Germinal center (tissue), 1 donor: Measurements from ENCODE around the gene EOMES.
"Not testable (repeated sequence)": the region's sequence is repeated elsewhere in the genome, so short reads cannot be mapped to it uniquely, and the experiment has no call there.

Source experiments
- DNase-seq: peaks from one replicate; pipeline ENCODE4 v3.0.0; 2012; ENCODE audit warnings: mixed read lengths, low spot score

EOMES gene

DNA sequence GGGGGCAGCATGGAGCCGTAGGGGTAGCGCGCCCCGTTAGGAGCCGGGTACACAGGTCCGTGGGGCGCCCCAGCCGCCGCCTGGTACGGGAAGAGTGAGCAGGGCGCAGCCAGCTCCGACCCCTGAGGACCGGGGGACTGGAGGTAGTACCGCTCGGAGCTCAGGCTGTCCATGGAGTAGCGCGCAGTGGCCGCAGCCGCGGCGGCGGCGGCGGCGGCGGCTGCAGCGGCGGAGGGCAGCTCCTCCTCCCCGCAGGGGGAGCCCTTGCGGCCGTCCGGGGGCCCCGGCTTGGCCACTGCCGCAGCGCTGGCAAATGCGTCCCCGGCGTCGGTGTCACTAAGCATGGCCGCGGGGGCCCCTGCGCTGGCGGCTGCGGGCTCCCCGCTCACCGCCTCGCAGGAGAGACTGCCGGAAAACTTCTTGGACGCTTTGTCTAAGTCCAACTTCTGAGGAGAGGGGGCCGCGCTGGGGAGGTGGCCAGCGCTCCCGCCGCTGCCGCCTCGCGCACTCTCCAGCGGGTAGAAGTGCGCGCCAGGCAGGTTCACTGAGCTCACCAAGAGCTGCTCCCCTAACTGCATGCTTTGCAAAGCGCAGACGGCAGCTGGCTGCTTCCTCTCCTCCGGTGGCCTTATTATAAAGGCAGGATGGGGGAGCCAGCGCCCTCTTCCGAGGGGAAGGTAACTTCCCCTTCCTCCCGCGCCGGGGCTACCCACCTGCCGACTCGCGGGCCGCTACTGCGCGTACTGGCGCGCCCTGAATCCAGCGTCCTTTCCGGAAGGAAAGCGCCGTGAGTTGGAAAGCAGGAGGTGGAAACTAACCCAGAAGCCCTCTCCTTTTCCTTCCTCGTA lies at the start of gene EOMES:
Gene EOMES (minus strand): TSS at position 607 of the 848 bp plus-strand sequence. CDS start 29 bp downstream, at position 578.
- DNase-seq = peak; percentile 80

DNA sequence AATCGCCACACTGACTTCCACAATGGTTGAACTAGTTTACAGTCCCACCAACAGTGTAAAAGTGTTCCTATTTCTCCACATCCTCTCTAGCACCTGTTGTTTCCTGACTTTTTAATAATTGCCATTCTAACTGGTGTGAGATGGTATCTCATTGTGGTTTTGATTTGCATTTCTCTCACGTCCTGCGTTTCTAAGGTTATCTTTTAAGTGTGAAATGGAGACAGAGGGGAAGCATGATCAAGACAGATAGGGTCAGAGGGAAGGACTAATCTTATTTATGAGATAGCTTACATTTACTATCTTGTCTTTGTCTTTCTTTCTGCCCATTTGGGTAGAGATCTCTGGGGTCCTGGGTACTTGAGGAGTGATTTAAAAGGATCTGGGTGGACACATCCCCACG lies 48.3 kb upstream of the EOMES start:
- DNase-seq = not testable (repeated sequence)

DNA sequence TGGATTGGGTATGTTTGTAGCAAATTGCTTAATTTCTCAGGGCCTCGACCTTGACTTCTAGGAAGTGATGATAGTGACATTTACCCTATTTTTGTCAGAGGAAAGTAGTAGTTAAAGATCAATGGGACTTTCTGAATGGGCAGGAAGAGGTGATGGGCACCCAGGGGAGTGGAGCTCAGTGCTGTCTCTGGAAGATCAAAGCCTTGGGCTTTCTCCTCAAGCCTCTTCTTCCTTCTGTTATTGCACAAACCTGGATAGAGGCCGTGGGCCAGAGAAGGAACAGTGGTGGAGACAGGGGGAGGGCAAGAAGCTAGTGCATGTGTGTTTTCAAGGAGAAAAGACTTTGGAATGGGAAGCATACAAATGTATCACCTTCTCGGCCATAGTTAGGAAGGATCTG lies 44.9 kb upstream of the EOMES start:
- no peak for DNase-seq

DNA sequence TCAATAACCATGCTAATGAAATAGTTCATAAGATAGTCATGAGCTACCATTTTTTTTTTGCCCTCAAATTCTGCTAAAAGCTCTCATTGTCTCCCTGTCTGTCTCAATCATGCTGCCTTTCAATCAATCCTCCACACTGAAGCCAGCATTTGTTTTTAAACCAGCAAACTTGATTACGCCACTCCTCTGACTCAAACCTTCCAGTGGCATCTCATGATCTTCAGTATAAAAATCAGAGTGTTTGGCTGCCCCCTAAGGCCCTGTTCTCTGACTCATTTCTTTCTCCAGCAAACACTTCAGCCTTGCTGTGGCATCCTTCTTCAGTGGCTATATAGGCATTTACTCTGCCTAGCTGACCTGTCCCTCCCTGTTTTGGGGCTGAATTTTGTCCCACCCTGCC lies 36.0 kb upstream of the EOMES start:
- DNase-seq = no peak

DNA sequence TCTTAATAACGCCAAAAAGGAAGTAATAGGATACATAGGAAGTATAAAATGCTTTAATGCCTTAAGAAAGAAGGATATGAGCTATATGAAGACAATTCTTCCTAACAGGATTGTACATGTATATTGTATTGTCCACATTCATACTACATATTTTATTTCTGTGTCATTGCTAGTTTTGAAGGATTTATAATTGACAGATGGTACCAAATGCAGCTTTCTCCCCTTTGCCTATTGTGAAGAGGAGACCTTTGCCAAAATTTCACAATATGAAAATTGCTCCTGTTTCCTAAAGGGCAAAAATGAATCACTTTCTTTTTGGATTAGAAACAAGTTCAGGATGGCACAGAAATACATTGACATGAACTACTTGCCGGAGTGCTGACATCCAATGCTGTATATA lies 34.8 kb upstream of the EOMES start:
- DNase-seq = no peak

DNA sequence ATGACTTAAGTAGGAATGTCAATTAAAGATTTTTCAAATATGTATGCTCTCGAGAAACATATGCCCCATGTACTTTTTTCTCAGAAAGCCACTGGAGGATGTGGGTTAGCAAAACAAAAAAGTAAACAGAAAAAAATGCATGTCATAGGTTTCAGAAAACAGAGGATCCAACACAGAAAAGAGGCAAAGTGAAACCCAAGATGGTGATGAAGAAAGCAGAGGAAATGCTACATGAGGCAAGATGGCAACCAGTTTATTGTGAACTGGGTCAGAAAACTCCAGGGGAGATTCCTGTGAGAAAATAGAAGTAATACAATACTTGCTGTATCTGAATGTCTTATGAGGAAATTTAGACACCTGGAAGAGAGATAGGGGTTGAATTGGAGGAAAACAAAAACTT lies 30.8 kb upstream of the EOMES start:
- no peak for DNase-seq

DNA sequence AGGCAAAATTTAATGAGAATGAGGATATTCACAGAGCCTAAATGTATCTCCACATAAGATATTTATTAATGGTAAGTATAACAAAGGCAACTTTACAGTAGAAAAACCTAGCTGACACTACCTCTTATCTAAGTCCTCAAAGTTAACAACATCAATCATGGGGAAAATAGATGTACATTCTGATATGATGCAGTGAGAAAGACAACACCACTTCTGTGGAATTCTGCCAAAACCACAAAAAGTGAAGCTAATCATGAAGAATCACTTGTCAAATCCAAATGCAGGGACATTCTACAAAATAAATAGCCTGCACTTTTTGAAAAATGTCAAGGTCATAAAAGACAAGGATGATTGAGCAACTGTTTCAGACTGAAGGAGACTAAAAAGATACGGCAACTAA lies 27.5 kb upstream of the EOMES start:
- DNase-seq = no peak

DNA sequence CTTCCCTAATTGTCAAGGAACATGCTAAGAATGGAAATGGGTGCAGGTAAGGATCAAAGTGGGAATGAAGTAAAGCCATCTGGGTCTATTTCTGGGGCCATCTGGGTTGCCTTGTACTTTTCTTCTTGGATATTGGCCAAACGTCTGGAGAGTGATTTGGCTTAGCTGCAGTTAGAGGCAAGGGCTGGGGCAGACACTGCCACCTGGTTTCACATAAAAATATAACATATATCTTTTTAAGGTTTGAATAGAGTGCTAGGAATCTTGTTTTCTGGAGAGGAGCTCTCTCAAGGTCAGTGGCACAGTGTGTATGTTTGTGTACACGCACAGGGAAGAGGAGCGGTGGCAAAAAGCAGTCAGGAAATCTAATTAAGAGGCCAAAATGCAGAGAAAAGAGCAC lies 24.7 kb upstream of the EOMES start:
- no peak for DNase-seq

DNA sequence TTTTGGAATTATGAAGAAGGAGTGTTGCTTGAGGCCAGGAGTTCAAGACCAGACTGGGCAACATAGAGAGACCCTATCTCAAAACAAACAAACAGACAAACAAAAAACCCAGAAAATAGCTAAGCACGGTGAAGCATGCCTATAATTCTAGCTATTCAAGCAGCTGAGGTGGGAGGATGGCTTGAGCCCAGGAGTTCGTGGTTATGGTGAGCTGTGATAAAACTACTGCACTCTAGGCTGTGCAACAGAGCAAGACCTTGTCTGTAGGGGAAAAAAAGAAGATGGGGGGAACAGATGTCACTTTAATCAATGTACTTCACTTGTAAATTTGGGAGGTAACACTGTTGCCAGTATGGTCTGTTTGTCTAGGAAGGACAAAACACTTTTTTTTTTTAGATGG lies 18.7 kb upstream of the EOMES start:
- DNase-seq = no peak

DNA sequence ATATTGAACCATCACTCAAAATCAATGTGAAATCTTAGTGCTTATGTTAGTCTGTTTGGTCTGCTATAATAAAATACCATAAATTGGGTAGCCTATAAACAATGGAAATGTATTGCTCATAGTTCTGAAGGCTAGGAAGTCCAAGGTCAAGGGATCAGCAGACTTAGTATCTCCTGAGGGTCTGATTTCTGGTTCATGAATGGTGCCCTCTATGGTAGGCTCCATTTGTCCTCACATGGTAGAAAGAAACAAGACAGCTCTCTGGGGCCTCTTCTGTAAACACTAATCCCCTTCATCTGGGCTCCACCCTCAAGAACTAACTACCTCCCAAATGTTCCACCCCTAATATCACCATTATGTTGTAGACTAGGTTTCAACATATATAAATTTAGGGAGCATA lies 15.0 kb upstream of the EOMES start:
- no peak for DNase-seq

DNA sequence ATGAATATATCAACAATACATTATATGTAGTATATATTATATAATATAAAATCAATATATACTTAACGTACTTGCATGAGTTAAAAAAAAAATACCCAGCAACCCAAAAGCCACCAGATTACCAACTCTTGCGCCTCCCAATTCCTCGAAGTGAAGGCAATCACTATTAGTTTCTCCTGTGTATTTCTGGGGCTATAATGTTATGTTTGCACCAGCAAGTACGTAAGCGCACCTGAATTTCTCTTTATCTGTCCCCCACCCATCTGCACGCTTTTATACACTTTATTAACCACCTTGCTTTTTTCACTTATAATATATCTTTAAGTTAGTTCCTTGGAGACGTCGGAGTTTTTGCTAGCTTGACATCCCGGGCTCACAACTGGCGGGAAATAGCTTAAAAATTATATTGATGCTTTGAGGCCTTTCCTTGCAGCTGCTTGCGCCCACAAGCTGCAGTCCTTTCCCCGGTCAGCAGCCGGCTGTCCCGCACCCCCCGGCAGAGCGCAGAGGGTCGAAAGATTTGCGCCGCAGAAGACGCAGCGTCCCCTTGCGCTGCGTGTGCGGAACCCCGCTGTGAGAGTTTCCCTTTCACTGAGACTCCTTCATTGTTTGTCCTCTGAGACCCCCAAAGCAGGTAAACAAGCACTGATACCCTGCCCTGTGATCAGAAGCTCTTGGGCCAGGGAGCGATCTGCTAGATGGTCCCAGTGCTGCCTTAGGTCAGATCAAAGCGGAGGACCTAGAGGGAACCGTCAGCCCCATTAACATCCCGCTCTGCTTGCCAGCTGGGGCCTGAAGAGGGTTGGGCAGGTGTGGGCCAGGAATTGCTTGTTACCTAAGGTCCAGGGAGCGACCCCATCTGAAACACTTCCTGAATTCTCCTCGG lies 8.9 kb upstream of the EOMES start:
- DNase-seq = no peak

DNA sequence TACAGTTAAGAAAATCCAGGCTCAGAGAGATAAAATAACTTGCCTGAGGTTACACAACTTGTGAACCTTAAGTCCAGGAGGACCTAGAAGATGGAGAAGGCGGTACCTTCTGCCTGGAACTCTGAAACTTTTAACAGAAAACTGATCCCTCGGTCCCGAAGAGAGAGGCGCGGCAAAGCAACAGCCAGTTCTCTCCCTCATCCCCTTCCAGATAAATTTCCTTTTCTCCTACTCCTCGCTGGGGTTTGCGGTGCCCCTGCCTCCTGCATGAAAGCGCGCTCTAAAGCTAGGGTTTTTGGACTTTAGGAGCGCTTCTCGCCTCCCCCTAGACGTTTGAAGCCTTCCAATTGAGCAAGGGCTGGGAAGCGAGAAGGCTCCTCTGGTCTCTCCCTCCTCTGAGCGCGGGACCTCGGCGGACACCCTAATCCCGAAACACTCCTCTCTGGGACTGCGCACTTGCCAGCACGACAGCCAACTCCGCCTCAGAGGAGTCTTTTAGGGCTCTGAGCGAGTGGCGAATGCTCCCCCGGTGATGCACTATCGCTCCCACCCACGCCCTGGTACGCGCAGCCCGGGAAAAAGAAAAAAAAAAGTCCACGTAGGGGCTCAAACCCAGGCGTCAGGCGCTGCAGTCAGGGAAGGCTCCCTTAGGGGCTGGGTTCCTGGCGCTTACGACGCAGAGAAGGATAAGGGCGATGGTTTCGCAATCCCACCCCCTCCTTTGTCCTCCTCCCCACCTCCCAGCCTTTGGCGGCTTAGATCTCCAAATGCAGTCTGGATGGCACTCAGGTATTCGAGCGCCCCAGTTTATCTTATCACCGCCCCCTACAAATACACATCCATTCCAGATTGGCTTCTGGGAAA lies 7.9 kb upstream of the EOMES start:
- no peak for DNase-seq

DNA sequence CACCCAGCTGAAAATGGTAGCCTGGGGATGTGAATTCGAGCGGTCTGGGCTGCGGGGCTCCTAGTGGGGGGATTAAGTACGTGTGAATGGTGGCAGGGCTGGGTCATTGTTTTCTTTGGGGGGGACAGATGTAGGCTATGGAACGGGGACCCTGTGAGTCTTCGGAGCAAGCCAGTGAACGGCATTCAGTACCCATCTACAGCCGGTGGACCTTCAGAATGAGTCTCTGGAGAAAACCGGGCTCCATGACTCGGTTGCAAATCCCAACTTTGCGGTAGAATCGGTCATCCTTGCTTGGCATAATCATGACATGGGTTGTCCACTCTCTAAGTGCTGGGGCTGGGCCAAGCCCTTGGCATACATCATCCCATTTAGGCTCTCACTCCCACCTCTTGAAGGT lies 7.2 kb upstream of the EOMES start:
- no peak for DNase-seq

DNA sequence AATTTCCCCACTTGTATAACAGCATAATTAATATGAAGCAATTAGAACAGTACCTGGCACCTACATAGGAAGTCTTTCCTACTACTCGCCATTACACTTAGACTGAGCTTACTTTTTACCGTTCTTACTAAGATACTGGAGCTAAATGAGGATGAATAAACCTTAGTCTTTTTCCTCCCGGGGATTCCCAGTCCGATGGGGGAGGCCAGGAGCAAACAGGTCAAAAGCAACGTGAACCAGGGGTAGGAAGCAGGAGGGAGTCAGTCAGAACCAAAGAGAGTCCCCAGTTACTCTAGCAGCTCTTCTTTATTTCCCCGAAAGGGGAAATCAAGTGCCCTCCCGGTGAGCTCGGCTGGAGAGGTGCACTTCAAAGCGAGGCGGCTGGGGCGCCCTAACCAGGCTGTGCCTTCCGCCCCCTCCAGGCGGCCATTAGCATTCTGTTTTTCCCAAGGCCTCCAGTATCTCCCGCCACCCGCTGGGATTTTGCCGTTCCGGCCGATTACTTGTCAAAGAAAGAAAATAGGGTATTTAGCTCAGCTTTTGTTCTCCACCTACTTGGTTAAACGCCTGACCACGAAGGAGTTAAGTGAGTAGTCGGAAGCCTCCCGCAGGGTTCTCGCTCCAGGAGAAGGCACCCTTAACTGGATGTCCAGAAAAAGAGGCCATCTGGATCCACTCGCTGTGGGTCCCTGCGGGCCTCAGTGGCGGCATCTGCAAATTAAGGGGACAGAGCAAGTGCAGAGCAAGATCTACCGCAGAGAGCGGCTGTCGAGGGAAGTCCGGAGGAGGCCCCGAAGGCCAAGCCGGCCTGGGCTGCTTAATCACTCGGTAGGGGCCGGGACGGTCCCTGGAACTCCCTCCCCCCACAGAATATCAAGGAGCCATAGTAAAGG lies 6.3 kb upstream of the EOMES start:
- no peak for DNase-seq

DNA sequence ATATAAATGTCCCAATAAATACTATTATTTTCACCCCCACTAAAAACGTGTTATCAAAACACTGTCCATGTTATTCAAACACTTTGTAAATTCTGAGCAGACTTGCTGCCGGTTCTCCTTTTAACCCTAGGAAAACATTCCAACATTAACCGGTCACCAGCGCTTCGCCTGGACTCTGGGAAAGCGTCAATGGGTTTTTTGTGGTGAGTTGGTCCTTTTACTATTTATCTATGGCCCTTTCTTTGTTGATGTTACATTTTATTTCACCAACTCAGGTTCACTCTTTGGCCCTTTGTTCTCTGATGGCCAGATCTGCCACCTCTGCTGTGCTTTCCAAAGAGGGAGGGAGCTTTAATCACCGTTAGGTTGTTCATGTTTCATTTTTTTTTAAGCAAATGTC lies 4.1 kb upstream of the EOMES start:
- no peak for DNase-seq

DNA sequence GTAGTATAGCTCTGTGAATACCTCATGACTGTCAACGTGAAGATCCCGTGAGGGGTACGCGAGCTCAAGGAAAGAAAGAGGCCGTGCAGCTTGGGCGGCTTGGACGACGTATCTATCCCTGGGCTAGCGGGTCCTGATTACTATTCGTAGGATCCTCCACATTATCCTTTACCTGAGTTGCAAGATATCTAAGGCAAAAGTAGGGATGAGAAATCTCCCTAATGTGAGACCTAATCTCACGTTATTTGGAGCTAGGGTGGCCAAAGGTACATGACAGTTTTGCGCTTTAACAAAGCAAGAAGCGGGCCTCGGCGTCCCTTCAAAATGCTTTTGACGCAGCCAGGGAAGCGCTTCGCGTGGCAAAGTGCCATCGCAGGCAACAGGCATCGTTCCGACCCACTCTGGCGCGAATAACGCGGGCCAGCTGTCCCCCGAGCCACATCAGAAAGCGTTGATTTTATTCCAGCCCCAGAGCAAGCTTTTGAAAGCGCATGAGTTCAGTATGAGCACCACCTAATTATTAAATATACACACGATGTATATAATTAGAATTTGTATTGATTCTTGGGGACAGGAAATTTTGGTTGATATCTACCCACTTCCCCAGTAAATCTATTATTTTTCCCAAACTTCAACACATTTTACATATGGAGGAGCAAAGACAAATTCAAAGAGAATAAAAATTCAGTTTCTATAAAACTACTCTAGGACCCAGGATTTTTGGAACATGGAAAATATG lies 2.5 kb upstream of the EOMES start:
- DNase-seq = no peak

DNA sequence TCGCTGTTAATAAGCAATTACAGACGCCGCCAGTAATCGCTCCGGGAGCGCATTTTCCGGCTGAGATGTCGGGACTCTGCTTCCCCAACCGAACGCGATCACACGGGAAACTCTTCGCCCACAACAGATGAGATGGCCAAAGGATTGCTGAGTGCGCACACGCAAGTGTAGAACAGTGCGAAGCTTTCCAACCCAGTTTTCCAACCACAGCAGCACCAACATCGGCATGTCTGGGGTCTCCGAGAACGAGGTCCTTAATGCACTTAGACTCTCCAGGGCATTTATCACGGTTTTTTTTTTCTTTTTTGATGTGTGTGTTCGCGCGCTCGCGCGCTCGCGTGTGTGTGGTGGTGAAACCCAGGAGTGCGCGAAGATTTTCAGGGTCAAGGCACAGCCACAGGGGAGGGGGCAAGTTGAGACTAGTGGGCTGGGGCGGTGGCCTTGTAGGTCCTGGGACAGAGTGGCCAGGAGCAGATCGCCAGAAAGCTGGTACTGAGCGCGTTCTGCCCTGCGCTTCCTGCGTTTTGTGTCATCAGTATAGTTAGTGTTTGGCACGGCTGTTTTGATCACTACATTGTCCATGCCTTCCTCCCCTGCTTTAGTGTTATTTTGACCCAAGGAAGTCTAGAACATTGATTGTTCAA lies 1.8 kb upstream of the EOMES start:
- DNase-seq = no peak

DNA sequence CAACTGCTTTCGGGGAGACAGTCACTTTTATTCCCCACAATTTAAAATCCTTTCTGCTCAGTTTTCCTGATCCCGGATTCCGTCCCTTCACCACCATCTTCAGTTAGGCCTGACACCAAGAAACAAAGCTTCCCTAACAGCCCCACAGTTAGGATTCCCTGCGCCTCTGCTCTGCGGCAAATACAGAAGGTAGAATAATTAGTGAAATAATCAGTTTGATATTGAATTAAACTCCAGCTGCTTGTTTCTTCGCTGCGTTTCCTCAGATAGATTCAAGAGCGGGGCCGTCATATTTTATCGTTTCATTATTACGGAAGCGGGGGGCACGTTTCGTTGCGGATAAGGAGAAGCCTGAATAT lies 1.3 kb upstream of the EOMES start:
- no peak for DNase-seq

DNA sequence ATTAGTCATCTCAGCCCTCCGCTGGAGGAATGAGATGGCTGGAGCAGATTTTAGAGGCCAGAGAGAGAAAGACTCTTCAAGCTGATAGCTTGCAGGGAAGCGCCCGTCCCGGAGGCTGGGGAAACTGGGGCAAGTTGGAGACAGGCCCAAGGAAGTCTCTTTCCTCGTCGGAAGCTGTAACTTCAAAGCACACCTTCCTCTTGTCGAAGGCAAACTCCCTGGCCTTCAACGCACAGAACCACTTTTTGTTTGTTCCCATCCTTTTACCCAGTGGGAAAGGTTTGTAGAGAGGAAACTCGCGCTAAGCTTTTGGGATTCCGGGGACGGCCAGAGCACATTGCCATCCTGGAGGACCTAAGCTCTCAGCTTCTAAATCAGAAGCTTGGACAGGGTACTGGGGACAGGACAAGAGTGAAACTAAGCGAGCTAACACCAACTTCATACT lies 900 bp upstream of the EOMES start:
- no peak for DNase-seq
